Subcutaneous adipose tissue (tissue), 4 donors: Measurements from ENCODE around the gene PLEKHA4. TPM values are rescaled to one million over a fixed set of nuclear protein-coding genes. Genes with fewer than 3 reads are reported as not detected.

Experiments used
- CTCF ChIP-seq: fragments of 450-650 bp; IDR thresholded peaks from one replicate; pipeline ENCODE4 v1.5.1; 2016; ENCODE audit warnings: low read depth, mild to moderate bottlenecking, control low read depth, antibody characterized with exemption, moderate library complexity
- total RNA-seq, 4 donors: library from RNA; depleted of rRNA; stranded (reverse); fragments of >200 nt; gene quantifications; one replicate each; pipeline ENCODE4 v1.1.0, GENCODE V29; 2016

The PLEKHA4 gene
- total RNA-seq, 4 donors from 2014 or later = 5.7 to 27.3 (median 8.5) TPM

DNA sequence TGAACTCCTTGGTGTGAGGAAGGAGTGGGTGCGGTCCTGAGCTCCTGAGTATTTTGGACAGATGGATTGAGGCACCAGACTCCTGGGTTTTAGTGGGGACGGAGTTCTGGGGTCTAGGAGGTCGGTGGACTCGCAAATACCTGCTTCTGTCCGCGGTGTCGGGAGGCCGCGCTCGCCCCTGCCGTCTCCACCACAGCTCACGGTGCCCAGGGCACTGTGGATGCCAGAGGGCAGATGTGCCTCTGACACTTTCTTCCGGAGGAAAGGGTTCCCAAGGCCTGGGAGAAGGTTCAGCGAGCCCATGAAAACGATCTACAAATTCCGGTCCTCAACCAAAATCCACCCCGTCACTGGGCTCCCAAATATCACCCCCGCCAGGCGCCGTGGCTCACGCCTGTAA lies 26.8 kb upstream of the PLEKHA4 start:
- TF ChIP-seq CTCF = no peak

GRCh38 chr19:48890551-48890950 lies 22.1 kb upstream of the PLEKHA4 start:
- TF ChIP-seq CTCF = no peak

GRCh38 chr19:48887861-48888612 lies 19.6 kb upstream of the PLEKHA4 start:
- TF ChIP-seq CTCF = no peak

GRCh38 chr19:48883726-48884125 lies 15.3 kb upstream of the PLEKHA4 start:
- no peak for TF ChIP-seq CTCF

DNA sequence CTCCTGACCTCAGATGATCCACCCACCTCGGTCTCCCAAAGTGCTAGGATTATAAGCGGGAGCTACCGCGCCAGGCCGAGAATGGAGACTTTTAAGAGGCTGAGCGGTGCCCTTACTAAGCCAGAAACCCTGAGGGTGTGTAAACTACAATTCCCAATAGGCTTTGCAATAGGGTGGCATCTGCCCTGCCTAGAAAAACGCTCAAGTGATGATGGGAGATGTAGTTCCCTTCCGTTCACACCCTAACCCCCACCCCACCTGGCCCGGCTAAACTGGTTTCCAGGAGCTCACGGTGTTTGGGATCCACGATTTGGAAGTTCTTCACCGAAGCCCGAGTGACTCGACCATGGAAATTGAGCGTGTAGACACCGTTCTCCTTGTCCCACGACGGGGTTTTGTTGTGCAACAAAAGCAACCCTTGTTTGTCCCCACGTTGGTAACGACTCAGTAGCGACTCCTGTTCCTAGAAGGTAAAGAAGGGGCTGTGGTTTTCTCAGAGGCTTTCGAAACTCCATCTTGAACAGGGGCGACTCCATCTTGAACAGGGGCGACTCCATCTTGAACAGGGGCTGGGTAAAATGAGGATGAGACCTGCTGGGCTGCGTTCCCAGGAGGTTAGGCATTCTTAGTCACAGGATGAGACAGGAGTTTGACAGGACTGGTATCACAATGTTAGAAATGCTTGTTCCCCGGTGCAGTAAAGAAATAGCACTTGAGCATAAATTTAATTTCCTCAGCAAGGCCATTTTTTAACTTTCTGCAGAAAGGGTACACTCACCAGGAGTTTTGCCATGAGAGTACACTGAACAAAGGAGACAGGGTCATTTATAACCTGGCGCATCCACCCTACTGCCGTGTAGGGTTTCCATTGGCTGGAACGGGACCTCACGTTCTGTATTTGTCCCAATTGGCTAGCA lies 13.6 kb upstream of the PLEKHA4 start:
- no peak for TF ChIP-seq CTCF

GRCh38 chr19:48879025-48879637 lies 10.7 kb upstream of the PLEKHA4 start:
- TF ChIP-seq CTCF = no peak
